ENCODE data around the gene ALKBH5. TPM values are rescaled to one million over a fixed set of nuclear protein-coding genes. Genes with fewer than 3 reads are reported as not detected.

Gene ALKBH5
- total RNA-seq, 1 experiment from 2014 or later: 69.5 TPM

- H3K4me3 Mint-ChIP-seq (ENCODE audit: unreplicated experiment): no peak overlapping the region
- H3K27ac Mint-ChIP-seq (ENCODE audit: low read depth, unreplicated experiment): no peak overlapping the region
- H3K9me3 Mint-ChIP-seq (ENCODE audit: unreplicated experiment): no peaks in the 10 kb centered on the region
- BruUV-seq (replicated peaks): no TSS peak
- peaks cover 49% of the 10 kb centered on the region for H3K36me3 Mint-ChIP-seq (ENCODE audit: insufficient read depth, unreplicated experiment)
- no peak for DNase-seq (ENCODE audit: unreplicated experiment)
- no peak for TF ChIP-seq CTCF (IDR thresholded peaks at IDR 0.05; ENCODE audit: unreplicated experiment)
- CTCF ChIA-PET: interaction anchor here (0.6 to 1.7 kb wide), 5 partner anchors 14 to 1430 kb away, joined by 3 to 17 read pairs (median 5); no protein-coding TSS in a partner anchor
- POLR2A ChIA-PET: interaction anchor here (0.7 kb wide), 1 partner anchor 110 kb away, joined by 3 read pairs; no protein-coding TSS in a partner anchor
- H3K4me1 Mint-ChIP-seq (ENCODE audit: insufficient read depth, unreplicated experiment): peaks cover 6% of the 10 kb centered on the region
- no peaks in the 10 kb centered on the region for H3K27me3 Mint-ChIP-seq (ENCODE audit: insufficient read depth, unreplicated experiment)
- intact Hi-C loops (cut with micrococcal nuclease): no loop called here
These were observed 19.7 kb downstream of the ALKBH5 start for GRCh38 chr17:18203308-18203707.

GRCh38 chr17:18205861-18206260, 22.2 kb downstream of the ALKBH5 start:
- Mint-ChIP-seq H3K4me3 (ENCODE audit: unreplicated experiment) (no peak overlapping the region), H3K27me3 (ENCODE audit: insufficient read depth, unreplicated experiment) (no peaks in the 10 kb centered on the region), H3K27ac (ENCODE audit: low read depth, unreplicated experiment) (no peak overlapping the region), H3K4me1 (ENCODE audit: insufficient read depth, unreplicated experiment) (peaks cover 2% of the 10 kb centered on the region), H3K36me3 (ENCODE audit: insufficient read depth, unreplicated experiment) (peaks cover 55% of the 10 kb centered on the region), H3K9me3 (ENCODE audit: unreplicated experiment) (no peaks in the 10 kb centered on the region)
- TF ChIP-seq CTCF (IDR thresholded peaks at IDR 0.05; ENCODE audit: unreplicated experiment): no peak
- no peak for DNase-seq (ENCODE audit: unreplicated experiment)
- POLR2A ChIA-PET: interaction anchor here (0.6 to 0.8 kb wide), 2 partner anchors 10 to 22 kb away, joined by 3 read pairs; partner anchors contain the start of gene ALKBH5
- CTCF ChIA-PET: interaction anchor here (1.1 to 1.6 kb wide), 2 partner anchors 10 to 11 kb away, joined by 5 read pairs; no protein-coding TSS in a partner anchor
- no TSS peak for BruUV-seq (replicated peaks)
- intact Hi-C loops (cut with micrococcal nuclease): no loop called here

GRCh38 chr17:18206962-18207361, 23.3 kb downstream of the ALKBH5 start:
- Mint-ChIP-seq H3K27ac (ENCODE audit: low read depth, unreplicated experiment) (no peak overlapping the region), H3K4me3 (ENCODE audit: unreplicated experiment) (no peak overlapping the region), H3K27me3 (ENCODE audit: insufficient read depth, unreplicated experiment) (no peaks in the 10 kb centered on the region), H3K36me3 (ENCODE audit: insufficient read depth, unreplicated experiment) (peaks cover 56% of the 10 kb centered on the region), H3K4me1 (ENCODE audit: insufficient read depth, unreplicated experiment) (no peaks in the 10 kb centered on the region), H3K9me3 (ENCODE audit: unreplicated experiment) (no peaks in the 10 kb centered on the region)
- intact Hi-C loops (cut with micrococcal nuclease): no loop called here
- no peak for DNase-seq (ENCODE audit: unreplicated experiment)
- BruUV-seq (replicated peaks): no TSS peak
- POLR2A ChIA-PET: interaction anchor here (0.7 kb wide), 1 partner anchor 8 kb away, joined by 3 read pairs; no protein-coding TSS in a partner anchor
- CTCF ChIA-PET: interaction anchor here (0.8 to 1.6 kb wide), 2 partner anchors 10 to 13 kb away, joined by 5 to 7 read pairs; no protein-coding TSS in a partner anchor
- TF ChIP-seq CTCF (IDR thresholded peaks at IDR 0.05; ENCODE audit: unreplicated experiment): no peak

- Mint-ChIP-seq H3K4me1 (ENCODE audit: insufficient read depth, unreplicated experiment) (no peaks in the 10 kb centered on the region), H3K27me3 (ENCODE audit: insufficient read depth, unreplicated experiment) (no peaks in the 10 kb centered on the region), H3K36me3 (ENCODE audit: insufficient read depth, unreplicated experiment) (peaks cover 57% of the 10 kb centered on the region), H3K4me3 (ENCODE audit: unreplicated experiment) (no peak overlapping the region), H3K27ac (ENCODE audit: low read depth, unreplicated experiment) (no peak overlapping the region), H3K9me3 (ENCODE audit: unreplicated experiment) (no peaks in the 10 kb centered on the region)
- ChIA-PET CTCF (no interaction called here), POLR2A (interaction anchor here (0.7 kb wide), 1 partner anchor 910 kb away, joined by 4 read pairs; no protein-coding TSS in a partner anchor)
- intact Hi-C loops (cut with micrococcal nuclease): no loop called here
- TF ChIP-seq CTCF (IDR thresholded peaks at IDR 0.05; ENCODE audit: unreplicated experiment): no peak
- no TSS peak for BruUV-seq (replicated peaks)
- no peak for DNase-seq (ENCODE audit: unreplicated experiment)
These were observed 24.5 kb downstream of the ALKBH5 start for GRCh38 chr17:18208092-18208491.
